ENCODE results near the gene CNTNAP2.
"Not testable (repeated sequence)": the region's sequence is repeated elsewhere in the genome, so short reads cannot be mapped to it uniquely, and the experiment has no call there.

The CNTNAP2 gene

GRCh38 chr7:146126767-146127509, 10.3 kb downstream of the CNTNAP2 start:
- DNase-seq (no peak), ATAC-seq (no peak)
- H3K4me1 Mint-ChIP-seq, result no peaks in the 10 kb centered on the region
- H3K9me3 Mint-ChIP-seq, result peaks cover 0 to 7% of the 10 kb centered on the region in 2 donors
- H3K27me3 Mint-ChIP-seq, result no peaks in the 10 kb centered on the region
- no peak overlapping the region for H3K4me3 Mint-ChIP-seq
- H3K27ac Mint-ChIP-seq, result no peak overlapping the region

DNA sequence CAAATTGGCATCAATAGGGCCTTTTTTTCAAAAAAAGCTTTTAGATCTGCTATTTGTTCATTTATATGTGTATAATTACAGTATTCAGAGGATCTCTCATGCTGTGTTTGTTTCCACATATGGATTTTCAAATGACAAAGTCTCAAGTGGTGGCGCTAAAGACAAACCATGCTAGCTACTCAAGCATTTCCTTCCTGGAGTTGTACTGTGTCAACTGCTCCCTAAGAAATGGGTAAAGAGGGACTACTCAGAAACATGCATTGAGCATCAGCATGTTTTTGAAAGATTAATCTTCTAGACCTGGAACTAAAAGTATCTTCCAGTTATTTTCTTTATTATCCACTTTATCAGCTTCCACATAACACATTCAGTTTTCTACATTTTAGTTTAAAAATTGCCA, 12.7 kb downstream of the CNTNAP2 start:
- ATAC-seq, result no peak
- Mint-ChIP-seq H3K27ac (no peak overlapping the region), H3K4me1 (no peaks in the 10 kb centered on the region), H3K4me3 (no peak overlapping the region), H3K9me3 (peaks cover 0 to 7% of the 10 kb centered on the region in 2 donors), H3K27me3 (no peaks in the 10 kb centered on the region)
- no peak for DNase-seq

GRCh38 chr7:146129997-146130396, 13.4 kb downstream of the CNTNAP2 start:
- peaks cover 0 to 7% of the 10 kb centered on the region in 2 donors for H3K9me3 Mint-ChIP-seq
- no peak for DNase-seq
- ATAC-seq, result no peak
- no peaks in the 10 kb centered on the region for H3K4me1 Mint-ChIP-seq
- H3K27ac Mint-ChIP-seq, result no peak overlapping the region
- H3K4me3 Mint-ChIP-seq, result no peak overlapping the region
- no peaks in the 10 kb centered on the region for H3K27me3 Mint-ChIP-seq

DNA sequence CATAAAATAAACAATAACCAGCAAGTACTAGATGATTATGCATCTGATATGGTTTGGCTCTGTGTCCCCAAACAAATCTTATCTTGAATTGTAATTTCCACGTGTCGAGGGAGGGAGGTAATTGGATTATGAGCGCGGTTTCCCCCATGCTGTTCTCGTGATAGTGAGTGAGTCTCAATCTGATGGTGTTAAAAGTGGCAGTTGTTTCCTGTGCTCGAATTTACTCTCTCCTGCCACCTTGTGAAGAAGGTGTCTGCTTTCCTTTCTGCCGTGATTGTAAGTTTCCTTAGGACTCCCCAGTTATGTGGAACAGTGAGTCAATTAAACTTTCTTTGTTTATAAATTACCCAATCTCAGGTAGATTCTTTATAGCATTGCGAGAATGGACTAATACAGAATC, 15.1 kb downstream of the CNTNAP2 start:
- H3K9me3 Mint-ChIP-seq, result peaks cover 0 to 13% of the 10 kb centered on the region in 2 donors
- ATAC-seq (no peak), DNase-seq (no peak)
- no peaks in the 10 kb centered on the region for H3K4me1 Mint-ChIP-seq
- H3K4me3 Mint-ChIP-seq, result no peak overlapping the region
- no peak overlapping the region for H3K27ac Mint-ChIP-seq
- no peaks in the 10 kb centered on the region for H3K27me3 Mint-ChIP-seq

GRCh38 chr7:146136357-146136875, 19.8 kb downstream of the CNTNAP2 start:
- Mint-ChIP-seq H3K27ac (no peak overlapping the region), H3K4me3 (no peak overlapping the region), H3K9me3 (peaks cover 0 to 6% of the 10 kb centered on the region in 2 donors), H3K4me1 (no peaks in the 10 kb centered on the region), H3K27me3 (no peaks in the 10 kb centered on the region)
- no peak for ATAC-seq
- DNase-seq, result no peak

GRCh38 chr7:146138926-146139325, 22.3 kb downstream of the CNTNAP2 start:
- H3K4me3 Mint-ChIP-seq, result no peak overlapping the region
- H3K4me1 Mint-ChIP-seq, result no peaks in the 10 kb centered on the region
- no peak for DNase-seq
- no peak overlapping the region for H3K27ac Mint-ChIP-seq
- H3K27me3 Mint-ChIP-seq, result no peaks in the 10 kb centered on the region
- ATAC-seq, result no peak
- H3K9me3 Mint-ChIP-seq, result peaks cover 0 to 6% of the 10 kb centered on the region in 2 donors

DNA sequence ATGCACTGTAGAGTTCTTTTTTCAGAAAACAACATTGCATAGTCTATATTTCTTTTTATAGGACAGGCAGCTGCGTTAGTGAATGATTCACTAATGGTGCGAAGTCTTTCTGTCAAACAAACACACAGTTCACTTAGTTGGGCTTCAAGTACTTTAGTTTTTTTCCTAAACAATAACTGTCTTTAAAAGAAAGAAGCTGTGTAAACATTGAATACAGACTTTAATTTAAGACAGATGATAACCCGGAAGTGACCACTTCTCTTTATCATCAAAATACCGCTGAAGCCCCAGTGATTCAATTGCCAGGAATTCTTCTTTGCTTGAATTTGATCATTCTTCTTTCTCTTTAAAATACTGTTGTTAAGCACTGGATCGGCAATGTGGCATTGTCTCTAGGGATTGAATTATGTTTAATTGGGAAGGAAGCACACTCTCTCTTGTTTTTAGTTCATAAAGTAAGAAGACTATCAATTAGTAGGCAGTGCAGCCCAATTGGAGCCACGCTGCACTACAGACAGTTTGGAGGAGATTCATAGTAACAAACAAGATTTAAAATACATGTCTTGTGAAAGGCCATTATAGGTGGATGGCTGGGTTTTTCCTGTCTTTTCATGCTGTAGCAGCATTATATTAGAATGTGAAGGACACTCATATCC, 30.4 kb downstream of the CNTNAP2 start:
- no peaks in the 10 kb centered on the region for H3K4me1 Mint-ChIP-seq

GRCh38 chr7:146150153-146150552, 33.6 kb downstream of the CNTNAP2 start:
- H3K27me3 Mint-ChIP-seq, result no peaks in the 10 kb centered on the region
- ATAC-seq (no peak), DNase-seq (no peak)
- H3K4me1 Mint-ChIP-seq, result no peaks in the 10 kb centered on the region
- no peak overlapping the region for H3K4me3 Mint-ChIP-seq
- no peaks in the 10 kb centered on the region for H3K9me3 Mint-ChIP-seq
- H3K27ac Mint-ChIP-seq, result no peak overlapping the region

More for the DNA sequence above, 30.4 kb downstream of the CNTNAP2 start:
- no peak for ATAC-seq
- Mint-ChIP-seq H3K4me3 (no peak overlapping the region), H3K9me3 (no peaks in the 10 kb centered on the region), H3K27me3 (no peaks in the 10 kb centered on the region), H3K27ac (no peak overlapping the region)
- DNase-seq, result no peak

- H3K27me3 Mint-ChIP-seq, result no peaks in the 10 kb centered on the region
- ATAC-seq (no peak), DNase-seq (no peak)
- H3K4me1 Mint-ChIP-seq, result no peaks in the 10 kb centered on the region
- H3K27ac Mint-ChIP-seq, result no peak overlapping the region
- H3K4me3 Mint-ChIP-seq, result no peak overlapping the region
- H3K9me3 Mint-ChIP-seq, result peaks cover 7 to 19% of the 10 kb centered on the region in 2 donors
These were observed 55.5 kb downstream of the CNTNAP2 start for GRCh38 chr7:146172112-146172511.

GRCh38 chr7:146175716-146176115, 59.1 kb downstream of the CNTNAP2 start:
- Mint-ChIP-seq H3K4me3 (no peak overlapping the region), H3K27me3 (no peaks in the 10 kb centered on the region), H3K9me3 (peaks cover 0 to 10% of the 10 kb centered on the region in 2 donors), H3K4me1 (no peaks in the 10 kb centered on the region), H3K27ac (no peak overlapping the region)
- ATAC-seq (no peak), DNase-seq (no peak)

DNA sequence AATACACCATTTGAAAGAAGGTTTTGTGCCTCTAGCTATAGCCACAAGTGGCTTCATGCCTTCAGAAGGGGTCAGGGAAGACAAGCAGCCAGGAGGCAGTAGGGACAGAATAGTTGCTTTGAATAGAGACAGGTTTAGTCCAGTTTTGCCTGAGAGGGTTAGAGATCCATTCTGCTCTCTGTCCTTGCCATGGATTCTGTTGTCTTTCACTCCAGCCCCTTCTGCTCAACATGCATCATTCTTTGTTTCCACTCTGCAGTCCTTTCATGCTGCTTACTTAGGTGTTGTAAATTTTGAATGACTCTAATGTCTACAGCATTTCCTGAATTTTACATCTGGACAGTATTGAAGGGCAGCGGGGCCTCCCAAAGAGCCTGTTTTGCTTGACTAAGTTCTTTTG, 60.3 kb downstream of the CNTNAP2 start:
- ATAC-seq (no peak), DNase-seq (no peak)
- no peak overlapping the region for H3K27ac Mint-ChIP-seq
- H3K9me3 Mint-ChIP-seq, result peaks cover 0 to 10% of the 10 kb centered on the region in 2 donors
- no peaks in the 10 kb centered on the region for H3K4me1 Mint-ChIP-seq
- H3K4me3 Mint-ChIP-seq, result no peak overlapping the region
- H3K27me3 Mint-ChIP-seq, result no peaks in the 10 kb centered on the region

- DNase-seq, result no peak
- Mint-ChIP-seq H3K27me3 (no peaks in the 10 kb centered on the region), H3K9me3 (peaks cover 0 to 10% of the 10 kb centered on the region in 2 donors), H3K4me3 (no peak overlapping the region), H3K27ac (no peak overlapping the region), H3K4me1 (no peaks in the 10 kb centered on the region)
- no peak for ATAC-seq
These were observed 60.7 kb downstream of the CNTNAP2 start for GRCh38 chr7:146177301-146177700.

- H3K27ac Mint-ChIP-seq, result no peak overlapping the region
- ATAC-seq (no peak), DNase-seq (no peak)
- H3K4me1 Mint-ChIP-seq, result no peaks in the 10 kb centered on the region
- H3K27me3 Mint-ChIP-seq, result no peaks in the 10 kb centered on the region
- no peak overlapping the region for H3K4me3 Mint-ChIP-seq
- H3K9me3 Mint-ChIP-seq, result peaks cover 9 to 13% of the 10 kb centered on the region in 2 donors
These were observed 69.2 kb downstream of the CNTNAP2 start for GRCh38 chr7:146185844-146186243.

- peaks cover 8 to 33% of the 10 kb centered on the region in 2 donors for H3K9me3 Mint-ChIP-seq
- not testable (repeated sequence) for H3K27me3 Mint-ChIP-seq, H3K4me3 Mint-ChIP-seq, ATAC-seq, H3K27ac Mint-ChIP-seq, H3K4me1 Mint-ChIP-seq, DNase-seq
These were observed 74.8 kb downstream of the CNTNAP2 start for GRCh38 chr7:146191428-146191827.

- H3K9me3 Mint-ChIP-seq, result no peaks in the 10 kb centered on the region
- no peak for DNase-seq
- H3K4me3 Mint-ChIP-seq, result no peak overlapping the region
- no peaks in the 10 kb centered on the region for H3K27me3 Mint-ChIP-seq
- H3K4me1 Mint-ChIP-seq, result no peaks in the 10 kb centered on the region
- H3K27ac Mint-ChIP-seq, result no peak overlapping the region
- ATAC-seq, result no peak
These were observed 85.3 kb downstream of the CNTNAP2 start for GRCh38 chr7:146201945-146202344.

GRCh38 chr7:146206270-146206669, 89.7 kb downstream of the CNTNAP2 start:
- H3K9me3 Mint-ChIP-seq, result no peaks in the 10 kb centered on the region
- ATAC-seq, result no peak
- H3K4me1 Mint-ChIP-seq, result no peaks in the 10 kb centered on the region
- H3K27ac Mint-ChIP-seq, result no peak overlapping the region
- DNase-seq, result no peak
- no peak overlapping the region for H3K4me3 Mint-ChIP-seq
- no peaks in the 10 kb centered on the region for H3K27me3 Mint-ChIP-seq
